NCI-H2029 (cell line): ENCODE results near the gene IFI44L.

ENCODE experiments used
- DNase-seq: peaks from one replicate; lab custom pipeline; 2025; lab: John Stamatoyannopoulos, UW

The IFI44L gene

DNA sequence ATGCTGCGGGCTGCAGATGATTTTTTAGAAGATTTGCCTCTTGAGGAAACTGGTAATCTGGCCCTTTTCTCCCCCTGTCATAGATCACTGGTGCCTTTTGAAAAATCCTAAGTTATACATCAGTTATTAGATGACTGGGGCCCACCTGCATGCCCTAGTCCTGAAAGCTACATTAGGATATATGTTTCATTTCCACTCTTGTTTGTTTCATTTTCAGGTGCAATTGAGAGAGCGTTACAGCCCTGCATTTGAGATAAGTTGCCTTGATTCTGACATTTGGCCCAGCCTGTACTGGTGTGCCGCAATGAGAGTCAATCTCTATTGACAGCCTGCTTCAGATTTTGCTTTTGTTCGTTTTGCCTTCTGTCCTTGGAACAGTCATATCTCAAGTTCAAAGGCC, 21.3 kb downstream of the IFI44L start:
- no peak for DNase-seq

GRCh38 chr1:78645723-78646122, 25.5 kb downstream of the IFI44L start:
- DNase-seq = no peak

- no peak for DNase-seq
Measured at GRCh38 chr1:78647238-78647637, 27.0 kb downstream of the IFI44L start.

GRCh38 chr1:78649628-78650027, 29.4 kb downstream of the IFI44L start, which contains the start of gene IFI44:
Gene IFI44, plus strand, starts transcription at chr1:78649831. Its CDS starts 365 bp downstream, at chr1:78650196.
- peak; percentile 89 for DNase-seq

DNA sequence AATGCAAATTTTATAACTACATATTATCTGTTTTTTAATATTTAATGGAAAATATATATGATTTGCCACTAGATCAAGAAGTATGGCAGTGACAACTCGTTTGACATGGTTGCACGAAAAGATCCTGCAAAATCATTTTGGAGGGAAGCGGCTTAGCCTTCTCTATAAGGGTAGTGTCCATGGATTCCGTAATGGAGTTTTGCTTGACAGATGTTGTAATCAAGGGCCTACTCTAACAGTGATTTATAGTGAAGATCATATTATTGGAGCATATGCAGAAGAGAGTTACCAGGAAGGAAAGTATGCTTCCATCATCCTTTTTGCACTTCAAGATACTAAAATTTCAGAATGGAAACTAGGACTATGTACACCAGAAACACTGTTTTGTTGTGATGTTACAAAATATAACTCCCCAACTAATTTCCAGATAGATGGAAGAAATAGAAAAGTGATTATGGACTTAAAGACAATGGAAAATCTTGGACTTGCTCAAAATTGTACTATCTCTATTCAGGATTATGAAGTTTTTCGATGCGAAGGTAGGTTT, 29.9 kb downstream of the IFI44L start:
- no peak for DNase-seq

GRCh38 chr1:78651241-78651640, 31.0 kb downstream of the IFI44L start:
- DNase-seq = peak; percentile 51

DNA sequence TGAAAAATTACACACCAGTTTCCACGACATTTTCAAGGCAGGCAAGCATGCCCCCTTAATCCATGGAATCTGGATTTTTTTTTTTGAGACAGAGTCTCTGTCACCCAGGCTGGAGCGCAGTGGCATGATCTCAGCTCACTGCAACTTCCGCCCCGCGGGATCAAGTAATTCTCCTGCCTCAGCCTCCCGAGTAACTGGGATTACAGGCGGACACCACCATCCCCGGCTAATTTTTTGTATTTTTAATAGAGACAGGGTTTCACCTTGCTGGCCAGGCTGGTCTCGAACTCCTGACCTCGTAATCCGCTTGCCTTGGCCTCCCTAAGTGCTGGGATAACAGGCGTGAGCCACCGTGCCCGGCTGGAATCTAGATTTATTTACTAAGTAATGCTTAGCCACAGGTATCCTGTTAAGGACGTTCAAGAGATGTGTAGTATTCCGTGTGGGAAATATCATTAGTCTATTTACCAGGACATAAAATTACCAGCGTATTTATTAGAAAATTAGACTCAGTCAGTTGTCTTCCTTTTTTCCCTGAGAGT, 31.8 kb downstream of the IFI44L start:
- no peak for DNase-seq

GRCh38 chr1:78658901-78659300, 38.7 kb downstream of the IFI44L start:
- no peak for DNase-seq

DNA sequence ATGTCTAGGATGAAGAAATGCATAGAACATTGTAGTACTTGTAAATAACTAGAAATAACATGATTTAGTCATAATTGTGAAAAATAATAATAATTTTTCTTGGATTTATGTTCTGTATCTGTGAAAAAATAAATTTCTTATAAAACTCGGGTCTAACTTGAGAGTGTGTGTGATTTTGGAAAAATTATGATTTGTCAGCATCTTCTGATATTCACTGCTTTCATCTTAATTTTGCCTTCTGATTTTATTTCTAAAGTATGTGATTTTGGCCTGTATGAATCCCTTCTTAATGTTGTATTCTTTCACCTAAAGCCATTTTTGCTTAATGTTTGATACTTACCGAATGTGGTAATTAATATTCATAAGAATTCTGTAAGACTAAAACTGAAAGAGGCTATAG, 43.7 kb downstream of the IFI44L start:
- no peak for DNase-seq

DNA sequence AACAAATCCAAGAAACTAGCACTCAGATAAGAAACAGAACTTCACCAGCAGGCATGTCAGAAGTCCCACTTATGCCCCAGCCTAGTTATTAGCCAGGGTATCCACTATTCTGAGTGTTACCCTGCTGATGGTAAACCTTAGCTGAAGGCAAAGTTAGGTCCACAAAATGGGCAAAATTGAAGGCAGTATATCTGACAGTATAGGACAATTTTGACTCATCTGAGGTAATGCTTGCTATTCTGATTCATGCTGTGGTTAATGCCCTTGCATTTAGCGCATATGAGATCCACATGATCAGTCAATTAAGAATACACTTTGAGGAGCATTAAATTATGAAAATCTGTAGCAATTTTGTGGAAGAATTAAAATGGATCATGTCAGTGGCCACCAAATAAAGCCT, 44.5 kb downstream of the IFI44L start:
- no peak for DNase-seq

DNA sequence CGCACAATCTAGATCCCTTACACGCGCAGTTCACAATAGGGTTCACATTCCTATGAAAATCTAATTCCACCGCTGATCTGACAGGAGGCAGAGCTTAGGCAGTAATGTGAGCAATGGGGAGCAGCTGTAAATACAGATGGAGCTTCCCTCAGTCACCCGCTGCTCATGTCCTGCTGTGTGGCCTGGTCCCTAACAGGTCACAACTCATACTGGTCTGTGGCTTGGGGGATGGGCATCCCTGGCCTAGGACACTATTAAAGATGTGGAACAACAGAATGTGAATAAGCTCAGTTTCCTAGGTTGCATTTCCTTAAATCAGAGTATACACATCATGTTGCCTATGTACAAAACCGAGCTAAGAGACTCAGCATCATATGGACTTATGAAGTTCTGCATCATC, 45.6 kb downstream of the IFI44L start:
- no peak for DNase-seq

GRCh38 chr1:78667939-78668338, 47.7 kb downstream of the IFI44L start:
- no peak for DNase-seq

DNA sequence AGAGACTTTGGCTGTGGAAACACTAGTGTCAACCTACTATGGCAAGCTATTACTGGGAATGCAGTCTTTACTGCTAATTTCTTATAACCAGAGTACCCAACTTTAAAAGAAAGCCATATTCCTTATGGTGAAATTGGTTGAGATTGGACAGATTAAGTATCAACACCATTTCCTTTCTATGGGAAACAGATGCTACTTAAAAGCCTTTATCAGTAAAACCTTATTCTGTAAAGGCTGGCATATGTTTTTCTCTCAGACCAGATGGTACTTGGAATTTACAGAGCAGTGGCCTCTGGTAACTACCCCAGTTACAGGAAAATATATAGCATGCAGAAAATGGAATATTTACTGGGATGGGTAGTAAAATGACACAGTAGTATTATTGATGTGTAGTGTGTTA, 48.2 kb downstream of the IFI44L start:
- no peak for DNase-seq

GRCh38 chr1:78672428-78672827, 52.2 kb downstream of the IFI44L start:
- DNase-seq = no peak

- DNase-seq = peak; percentile 10
Measured at GRCh38 chr1:78673120-78673519, 52.9 kb downstream of the IFI44L start.

DNA sequence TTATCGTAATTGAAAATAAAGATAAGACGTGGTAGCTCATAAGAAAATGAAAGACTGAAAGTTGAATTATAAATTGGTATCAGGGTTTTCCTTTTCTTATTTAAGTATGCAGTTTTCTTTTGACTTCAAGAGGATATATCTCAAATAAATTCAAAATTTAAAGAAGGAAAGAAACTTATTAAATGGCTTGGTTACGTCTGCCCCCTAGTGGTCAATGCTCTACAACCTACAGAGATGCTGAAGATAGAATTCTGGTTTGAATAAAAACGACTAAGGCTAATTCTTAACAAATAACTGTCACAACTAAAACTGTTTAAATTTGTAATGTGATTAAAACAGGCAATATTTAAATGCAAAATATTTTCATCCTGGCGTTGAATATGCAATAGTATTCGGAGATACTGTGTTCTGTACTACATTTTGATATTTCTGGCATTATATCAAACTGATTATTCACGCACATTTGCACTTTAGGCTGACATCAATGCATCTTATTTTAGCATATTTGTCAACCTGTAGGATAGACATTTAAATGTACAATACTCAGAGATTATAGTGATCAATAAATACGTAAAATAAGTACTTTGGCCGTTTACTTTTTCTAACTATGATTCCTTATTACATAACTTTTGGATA, 56.2 kb downstream of the IFI44L start:
- DNase-seq = peak; percentile 56

GRCh38 chr1:78676993-78677392, 56.7 kb downstream of the IFI44L start:
- no peak for DNase-seq

GRCh38 chr1:78677788-78678187, 57.5 kb downstream of the IFI44L start:
- no peak for DNase-seq

DNA sequence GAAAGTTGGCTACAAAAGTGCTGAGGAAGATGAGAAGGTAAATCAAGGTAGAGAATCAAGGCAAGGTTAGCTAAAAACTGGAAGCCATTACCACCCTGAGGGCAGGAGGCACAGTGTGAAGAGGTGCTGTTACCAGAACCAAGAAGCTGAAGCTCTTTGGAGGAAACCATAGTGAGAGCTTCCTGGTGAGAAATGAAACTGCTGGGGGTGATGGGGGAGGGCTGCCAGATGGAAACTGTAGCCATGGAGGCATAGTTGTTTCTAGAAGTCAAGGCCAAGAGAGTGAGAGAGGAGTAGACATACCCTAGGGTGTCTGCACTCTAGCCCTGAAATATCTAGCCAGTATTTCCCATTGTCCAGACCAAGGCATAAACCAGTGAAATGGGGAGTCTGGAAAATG, 58.1 kb downstream of the IFI44L start:
- no peak for DNase-seq

GRCh38 chr1:78681265-78681664, 61.0 kb downstream of the IFI44L start:
- DNase-seq = no peak

- no peak for DNase-seq
Measured at GRCh38 chr1:78682496-78682895, 62.2 kb downstream of the IFI44L start.

DNA sequence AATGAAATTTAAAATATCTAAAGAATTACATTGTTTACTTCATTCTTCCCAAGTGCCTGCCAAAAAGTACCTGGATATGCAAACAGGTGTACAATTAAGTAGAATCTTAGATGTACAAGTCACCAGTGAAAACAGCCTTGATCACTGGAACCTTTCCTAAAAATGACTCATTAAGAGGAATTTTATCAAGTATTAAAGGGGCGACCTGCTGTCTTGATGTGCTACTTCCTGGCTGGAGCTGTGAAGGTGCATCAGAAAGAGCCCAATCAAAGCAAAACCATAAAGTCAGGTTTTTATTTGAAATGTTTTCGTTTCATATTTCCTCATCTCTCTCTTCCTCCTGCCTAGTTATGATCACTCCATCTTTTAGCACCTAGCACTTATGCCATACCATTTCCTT, 62.8 kb downstream of the IFI44L start:
- no peak for DNase-seq

- no peak for DNase-seq
Measured at GRCh38 chr1:78687315-78687714, 67.1 kb downstream of the IFI44L start.

GRCh38 chr1:78687914-78688313, 67.7 kb downstream of the IFI44L start:
- no peak for DNase-seq
